IMR-90 (cell line): ENCODE data around the gene SMC1B.
"Not testable (repeated sequence)": the region's sequence is repeated elsewhere in the genome, so short reads cannot be mapped to it uniquely, and the experiment has no call there.

Experiments used
- BHLHE40 ChIP-seq: fragments of 150-350 bp; IDR thresholded peaks from 2 replicates; pipeline ENCODE4 v1.6.1; 2016; ENCODE audit warnings: mild to moderate bottlenecking, low read depth, low read length
- CHD1 ChIP-seq: IDR thresholded peaks from 2 replicates; pipeline ENCODE4 v1.6.1; 2012; ENCODE audit warnings: low read depth, low read length, improper control_type of control experiment
- CTCF ChIP-seq: conservative IDR thresholded peaks from 2 replicates; pipeline ENCODE4 v1.5.1; 2012; ENCODE audit warnings: mild to moderate bottlenecking, low read depth, low read length, improper control_type of control experiment
- FOS ChIP-seq: fragments of 150-350 bp; IDR thresholded peaks from 2 replicates; pipeline ENCODE4 v1.6.1; 2016; ENCODE audit warnings: low read depth, low read length
- POLR2A ChIP-seq: IDR thresholded peaks from 2 replicates; pipeline ENCODE4 v1.6.1; 2012; ENCODE audit warnings: mild to moderate bottlenecking, low read depth, low read length
- SMC3 ChIP-seq: fragments of 150-350 bp; IDR thresholded peaks from 2 replicates; pipeline ENCODE4 v1.6.1; 2016; ENCODE audit warnings: low read depth, mild to moderate bottlenecking, antibody characterized with exemption, low read length, moderate library complexity

DNA sequence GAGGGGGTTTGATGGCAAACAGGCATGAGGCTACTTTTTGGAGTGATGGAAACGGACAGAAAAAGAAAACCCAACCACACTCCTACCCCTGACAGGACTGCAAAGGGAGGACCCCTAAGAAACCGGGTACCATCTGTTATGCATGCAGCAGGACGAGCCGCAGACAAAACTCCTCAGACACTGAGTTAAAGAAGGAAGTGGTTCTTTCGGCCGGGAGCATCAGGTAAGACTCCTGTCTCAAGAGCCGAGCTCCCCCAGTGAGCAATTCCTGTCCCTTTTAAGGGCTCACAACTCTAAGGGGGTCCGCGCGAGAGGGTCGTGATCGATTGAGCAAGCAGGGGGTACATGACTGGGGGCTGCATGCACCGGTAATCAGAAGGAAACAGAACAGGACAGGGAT, 27.3 kb upstream of the SMC1B start:
- not testable (repeated sequence) for TF ChIP-seq CTCF, BHLHE40, POLR2A, FOS, CHD1, SMC3
